Measurements from ENCODE around the gene ACACA. TPM values are rescaled to one million over a fixed set of nuclear protein-coding genes. Genes with fewer than 3 reads are reported as not detected.
"Not testable (repeated sequence)": the region's sequence is repeated elsewhere in the genome, so short reads cannot be mapped to it uniquely, and the experiment has no call there.

ACACA gene
- total RNA-seq, 2 donors from 2014 or later = 41.9 to 126 TPM

- Mint-ChIP-seq H3K9me3 (no peaks in the 10 kb centered on the region), H3K36me3 (peaks cover 4% of the 10 kb centered on the region), H3K27me3 (no peaks in the 10 kb centered on the region), H3K4me3 (no peak overlapping the region), H3K27ac (no peak overlapping the region), H3K4me1 (ENCODE audit: low read depth in 2 of 2) (no peaks in the 10 kb centered on the region)
- DNase-seq (ENCODE audit: low spot score) (no peak), ATAC-seq (no peak)
Measured at GRCh38 chr17:37174205-37174604, 232.4 kb downstream of the ACACA start.

GRCh38 chr17:37170881-37171425 lies 235.7 kb downstream of the ACACA start:
- no peaks in the 10 kb centered on the region for H3K4me1 Mint-ChIP-seq (ENCODE audit: low read depth in 2 of 2)
- no peak for ATAC-seq
- H3K9me3 Mint-ChIP-seq = no peaks in the 10 kb centered on the region

GRCh38 chr17:37168731-37169353 lies 237.8 kb downstream of the ACACA start:
- H3K9me3 Mint-ChIP-seq = no peaks in the 10 kb centered on the region
- DNase-seq (ENCODE audit: low spot score) (no peak), ATAC-seq (no peak)
- no peaks in the 10 kb centered on the region for H3K4me1 Mint-ChIP-seq (ENCODE audit: low read depth in 2 of 2)
- no peaks in the 10 kb centered on the region for H3K27me3 Mint-ChIP-seq
- H3K4me3 Mint-ChIP-seq = no peak overlapping the region
- no peak overlapping the region for H3K27ac Mint-ChIP-seq
- H3K36me3 Mint-ChIP-seq = no peaks in the 10 kb centered on the region

More at GRCh38 chr17:37170881-37171425, 235.7 kb downstream of the ACACA start:
- Mint-ChIP-seq H3K36me3 (no peaks in the 10 kb centered on the region), H3K4me3 (no peak overlapping the region), H3K27me3 (no peaks in the 10 kb centered on the region), H3K27ac (no peak overlapping the region)
- no peak for DNase-seq (ENCODE audit: low spot score)

- H3K36me3 Mint-ChIP-seq = no peaks in the 10 kb centered on the region
- DNase-seq (ENCODE audit: low spot score) = no peak
Measured at GRCh38 chr17:37167756-37168155, 238.9 kb downstream of the ACACA start.

DNA sequence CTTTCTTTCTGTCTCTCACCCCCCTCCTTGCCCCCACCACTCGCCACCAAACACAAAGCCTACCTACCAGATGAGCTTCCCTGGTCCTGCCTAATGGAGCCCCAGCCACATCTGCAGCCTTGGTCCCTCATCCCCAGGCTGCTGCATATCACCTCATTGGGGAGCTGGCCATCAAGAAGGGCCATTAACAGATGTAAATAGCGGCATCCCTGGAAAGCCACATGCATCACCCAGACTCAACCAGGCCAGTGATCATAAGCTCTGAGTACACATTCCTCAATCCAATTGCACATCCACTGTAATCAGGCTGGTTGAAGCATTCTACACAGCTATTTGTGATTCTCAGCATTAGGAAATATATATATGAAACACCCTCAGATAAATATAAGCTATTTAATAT lies 242.6 kb downstream of the ACACA start:
- DNase-seq (ENCODE audit: low spot score) = no peak

More at GRCh38 chr17:37167756-37168155, 238.9 kb downstream of the ACACA start:
- no peaks in the 10 kb centered on the region for H3K4me1 Mint-ChIP-seq (ENCODE audit: low read depth in 2 of 2)
- no peak overlapping the region for H3K4me3 Mint-ChIP-seq
- ATAC-seq = no peak
- H3K27ac Mint-ChIP-seq = no peak overlapping the region
- no peaks in the 10 kb centered on the region for H3K9me3 Mint-ChIP-seq
- no peaks in the 10 kb centered on the region for H3K27me3 Mint-ChIP-seq

DNA sequence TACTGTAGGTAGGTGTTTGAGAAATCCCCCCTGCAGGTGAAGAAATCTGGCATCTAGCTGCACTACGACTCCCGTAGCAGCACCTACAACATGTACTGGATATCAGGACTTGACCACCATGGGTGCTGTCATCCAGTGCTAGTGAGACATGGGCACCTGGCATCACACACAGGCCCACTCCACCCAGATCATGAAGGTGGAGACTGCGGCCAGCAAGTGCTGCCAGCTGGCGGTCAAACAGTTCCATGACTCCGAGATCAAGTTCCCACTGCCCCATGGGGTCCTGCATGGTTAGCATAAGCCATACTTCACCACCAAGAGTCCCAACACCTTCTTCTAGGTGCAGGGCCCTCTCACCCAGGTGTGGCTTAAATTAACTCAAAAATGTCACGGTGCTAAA lies 243.8 kb downstream of the ACACA start:
- no peaks in the 10 kb centered on the region for H3K27me3 Mint-ChIP-seq
- H3K4me1 Mint-ChIP-seq (ENCODE audit: low read depth in 2 of 2) = no peaks in the 10 kb centered on the region
- ATAC-seq (no peak), DNase-seq (ENCODE audit: low spot score) (peak; percentile 60)
- H3K27ac Mint-ChIP-seq = no peak overlapping the region
- no peaks in the 10 kb centered on the region for H3K9me3 Mint-ChIP-seq
- H3K4me3 Mint-ChIP-seq = no peak overlapping the region
- peaks cover 14% of the 10 kb centered on the region for H3K36me3 Mint-ChIP-seq

More for the DNA sequence above, 242.6 kb downstream of the ACACA start:
- Mint-ChIP-seq H3K9me3 (no peaks in the 10 kb centered on the region), H3K27me3 (no peaks in the 10 kb centered on the region), H3K27ac (no peak overlapping the region), H3K36me3 (peaks cover 14% of the 10 kb centered on the region), H3K4me3 (no peak overlapping the region), H3K4me1 (ENCODE audit: low read depth in 2 of 2) (no peaks in the 10 kb centered on the region)
- ATAC-seq = no peak

DNA sequence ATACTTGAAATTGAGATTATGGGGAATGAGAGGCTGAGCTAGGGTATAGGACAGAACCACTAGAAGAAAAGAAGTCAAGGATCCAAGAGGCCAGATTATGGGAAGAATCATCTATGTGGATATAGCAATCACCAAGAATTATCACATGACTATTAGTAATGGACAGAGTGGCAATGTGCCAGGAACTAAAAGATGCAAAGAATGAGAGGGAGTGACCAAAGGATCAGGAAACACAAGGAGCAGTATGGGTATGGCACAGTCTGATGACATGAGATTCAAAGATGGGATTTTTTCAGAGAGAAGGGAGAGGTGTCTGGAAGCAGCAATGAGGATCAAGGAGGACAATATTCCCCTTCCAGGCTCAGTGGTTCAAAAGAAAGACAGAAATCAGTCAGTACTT lies 245.7 kb downstream of the ACACA start:
- Mint-ChIP-seq H3K4me1 (ENCODE audit: low read depth in 2 of 2) (no peaks in the 10 kb centered on the region), H3K4me3 (no peak overlapping the region), H3K9me3 (no peaks in the 10 kb centered on the region), H3K27me3 (no peaks in the 10 kb centered on the region), H3K27ac (no peak overlapping the region), H3K36me3 (peaks cover 14% of the 10 kb centered on the region)
- ATAC-seq (no peak), DNase-seq (ENCODE audit: low spot score) (no peak)

GRCh38 chr17:37158290-37158689 lies 248.3 kb downstream of the ACACA start:
- DNase-seq (ENCODE audit: low spot score) = no peak
- Mint-ChIP-seq H3K4me1 (ENCODE audit: low read depth in 2 of 2) (no peaks in the 10 kb centered on the region), H3K36me3 (peaks cover 14% of the 10 kb centered on the region), H3K27ac (no peak overlapping the region), H3K4me3 (no peak overlapping the region), H3K9me3 (no peaks in the 10 kb centered on the region), H3K27me3 (no peaks in the 10 kb centered on the region)
- no peak for ATAC-seq

DNA sequence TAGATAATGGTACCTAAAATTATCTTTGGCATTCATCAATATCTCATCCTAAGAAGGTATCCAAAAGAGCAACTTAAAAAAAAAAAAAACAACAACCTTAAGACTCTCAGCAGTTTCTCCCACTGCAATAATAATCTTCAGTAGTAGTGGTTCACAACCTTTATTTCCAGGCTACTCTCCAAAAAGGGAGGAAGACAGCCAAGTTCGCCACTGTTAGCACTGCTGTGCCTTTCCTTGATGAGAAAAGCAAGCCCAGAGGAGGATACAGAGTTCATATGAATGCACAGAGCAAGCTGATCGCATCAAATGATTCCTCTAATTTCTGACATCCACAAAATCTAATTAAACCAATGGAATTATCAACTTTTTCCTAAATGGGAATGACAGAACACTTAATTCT lies 258.5 kb downstream of the ACACA start:
- no peak for ATAC-seq
- H3K36me3 Mint-ChIP-seq = peaks cover 15% of the 10 kb centered on the region

GRCh38 chr17:37147301-37147812 lies 259.3 kb downstream of the ACACA start:
- H3K27me3 Mint-ChIP-seq = no peaks in the 10 kb centered on the region
- no peaks in the 10 kb centered on the region for H3K9me3 Mint-ChIP-seq
- peaks cover 15% of the 10 kb centered on the region for H3K36me3 Mint-ChIP-seq
- no peaks in the 10 kb centered on the region for H3K4me1 Mint-ChIP-seq (ENCODE audit: low read depth in 2 of 2)
- ATAC-seq = no peak
- no peak overlapping the region for H3K4me3 Mint-ChIP-seq
- DNase-seq (ENCODE audit: low spot score) = no peak
- no peak overlapping the region for H3K27ac Mint-ChIP-seq

More for the DNA sequence above, 258.5 kb downstream of the ACACA start:
- H3K27me3 Mint-ChIP-seq = no peaks in the 10 kb centered on the region
- H3K4me3 Mint-ChIP-seq = no peak overlapping the region
- no peaks in the 10 kb centered on the region for H3K9me3 Mint-ChIP-seq
- no peak overlapping the region for H3K27ac Mint-ChIP-seq
- no peaks in the 10 kb centered on the region for H3K4me1 Mint-ChIP-seq (ENCODE audit: low read depth in 2 of 2)
- DNase-seq (ENCODE audit: low spot score) = no peak

- Mint-ChIP-seq H3K4me3 (no peak overlapping the region), H3K36me3 (peaks cover 15% of the 10 kb centered on the region), H3K27me3 (no peaks in the 10 kb centered on the region), H3K9me3 (no peaks in the 10 kb centered on the region), H3K4me1 (ENCODE audit: low read depth in 2 of 2) (no peaks in the 10 kb centered on the region), H3K27ac (no peak overlapping the region)
- no peak for DNase-seq (ENCODE audit: low spot score)
- ATAC-seq = no peak
Measured at GRCh38 chr17:37146086-37147064, 260.3 kb downstream of the ACACA start.

GRCh38 chr17:37144075-37144701 lies 262.4 kb downstream of the ACACA start:
- no peak for ATAC-seq
- H3K9me3 Mint-ChIP-seq = no peaks in the 10 kb centered on the region
- DNase-seq (ENCODE audit: low spot score) = no peak
- H3K27ac Mint-ChIP-seq = no peak overlapping the region
- H3K27me3 Mint-ChIP-seq = no peaks in the 10 kb centered on the region
- H3K4me1 Mint-ChIP-seq (ENCODE audit: low read depth in 2 of 2) = no peaks in the 10 kb centered on the region
- no peak overlapping the region for H3K4me3 Mint-ChIP-seq
- H3K36me3 Mint-ChIP-seq = peaks cover 7% of the 10 kb centered on the region

- H3K27me3 Mint-ChIP-seq, H3K27ac Mint-ChIP-seq: not testable (repeated sequence)
Measured at GRCh38 chr17:37143558-37143957, 263.1 kb downstream of the ACACA start.

More at GRCh38 chr17:37143558-37143957, 263.1 kb downstream of the ACACA start:
- H3K4me3 Mint-ChIP-seq; H3K4me1 Mint-ChIP-seq (ENCODE audit: low read depth in 2 of 2); H3K9me3 Mint-ChIP-seq; H3K36me3 Mint-ChIP-seq; ATAC-seq; DNase-seq (ENCODE audit: low spot score): not testable (repeated sequence)

Data from natural killer cell treated with Interleukin-12 subunit alpha and Interleukin-12 subunit beta and Interleukin-15 and Interleukin-18, amount 100 ng/mL, for 72 hours (primary cell).